Measurements from ENCODE around the gene VAT1L.

The VAT1L gene

GRCh38 chr16:77970371-77970770, 182.0 kb downstream of the VAT1L start:
- H2AFZ ChIP-seq (ENCODE audit: low read length, unreplicated experiment) = no peak overlapping the region
- no peaks in the 10 kb centered on the region for H3K79me2 ChIP-seq (ENCODE audit: control insufficient read depth, insufficient read depth, low read length, unreplicated experiment)
- no peaks in the 10 kb centered on the region for H3K27me3 ChIP-seq (ENCODE audit: insufficient read depth, low read length)

GRCh38 chr16:77971306-77972061, 183.1 kb downstream of the VAT1L start:
- no peaks in the 10 kb centered on the region for H3K4me1 ChIP-seq (ENCODE audit: control insufficient read depth, insufficient read depth, low read length, unreplicated experiment)
- H3K36me3 ChIP-seq (ENCODE audit: insufficient read depth, low read length) = no peaks in the 10 kb centered on the region
- H3K27me3 ChIP-seq (ENCODE audit: insufficient read depth, low read length) = no peaks in the 10 kb centered on the region
- H3K79me2 ChIP-seq (ENCODE audit: control insufficient read depth, insufficient read depth, low read length, unreplicated experiment) = no peaks in the 10 kb centered on the region
- H2AFZ ChIP-seq (ENCODE audit: low read length, unreplicated experiment) = no peak overlapping the region
- no peak overlapping the region for H3K27ac ChIP-seq (ENCODE audit: low read depth, low read length)
- H3K4me3 ChIP-seq (ENCODE audit: low read depth, low read length) = no peak overlapping the region

More at GRCh38 chr16:77970371-77970770, 182.0 kb downstream of the VAT1L start:
- no peaks in the 10 kb centered on the region for H3K36me3 ChIP-seq (ENCODE audit: insufficient read depth, low read length)
- H3K4me1 ChIP-seq (ENCODE audit: control insufficient read depth, insufficient read depth, low read length, unreplicated experiment) = no peaks in the 10 kb centered on the region
- H3K27ac ChIP-seq (ENCODE audit: low read depth, low read length) = no peak overlapping the region
- no peak overlapping the region for H3K4me3 ChIP-seq (ENCODE audit: low read depth, low read length)

DNA sequence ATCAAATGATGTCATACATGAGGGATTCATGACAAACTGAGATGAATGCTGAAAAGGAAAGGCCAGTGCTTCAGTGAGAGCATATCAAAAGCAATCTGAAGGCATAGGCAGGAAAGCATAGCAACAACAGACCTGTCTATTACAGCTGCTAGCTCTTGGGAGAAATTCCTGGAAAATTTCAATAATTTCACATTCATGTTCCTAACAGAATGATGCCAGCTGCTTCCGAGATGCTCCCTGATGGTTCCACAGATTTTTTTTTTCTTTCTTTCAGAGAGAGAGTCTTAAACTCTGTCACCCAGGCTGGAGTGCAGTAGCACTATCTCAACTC, 183.7 kb downstream of the VAT1L start:
- H3K4me1 ChIP-seq (ENCODE audit: control insufficient read depth, insufficient read depth, low read length, unreplicated experiment) = no peaks in the 10 kb centered on the region
- no peaks in the 10 kb centered on the region for H3K36me3 ChIP-seq (ENCODE audit: insufficient read depth, low read length)
- H3K27ac ChIP-seq (ENCODE audit: low read depth, low read length) = no peak overlapping the region
- H2AFZ ChIP-seq (ENCODE audit: low read length, unreplicated experiment) = no peak overlapping the region
- H3K27me3 ChIP-seq (ENCODE audit: insufficient read depth, low read length) = no peaks in the 10 kb centered on the region
- H3K4me3 ChIP-seq (ENCODE audit: low read depth, low read length) = no peak overlapping the region
- no peaks in the 10 kb centered on the region for H3K79me2 ChIP-seq (ENCODE audit: control insufficient read depth, insufficient read depth, low read length, unreplicated experiment)

- Histone ChIP-seq H3K79me2 (ENCODE audit: control insufficient read depth, insufficient read depth, low read length, unreplicated experiment) (no peaks in the 10 kb centered on the region), H3K4me3 (ENCODE audit: low read depth, low read length) (no peak overlapping the region), H3K27ac (ENCODE audit: low read depth, low read length) (no peak overlapping the region), H3K4me1 (ENCODE audit: control insufficient read depth, insufficient read depth, low read length, unreplicated experiment) (no peaks in the 10 kb centered on the region), H3K36me3 (ENCODE audit: insufficient read depth, low read length) (no peaks in the 10 kb centered on the region), H3K27me3 (ENCODE audit: insufficient read depth, low read length) (no peaks in the 10 kb centered on the region), H2AFZ (ENCODE audit: low read length, unreplicated experiment) (no peak overlapping the region)
These were observed 186.5 kb downstream of the VAT1L start for GRCh38 chr16:77974883-77975282.

GRCh38 chr16:77975942-77976341, 187.6 kb downstream of the VAT1L start:
- Histone ChIP-seq H3K79me2 (ENCODE audit: control insufficient read depth, insufficient read depth, low read length, unreplicated experiment) (no peaks in the 10 kb centered on the region), H3K4me1 (ENCODE audit: control insufficient read depth, insufficient read depth, low read length, unreplicated experiment) (no peaks in the 10 kb centered on the region), H3K27me3 (ENCODE audit: insufficient read depth, low read length) (no peaks in the 10 kb centered on the region), H3K36me3 (ENCODE audit: insufficient read depth, low read length) (no peaks in the 10 kb centered on the region), H3K4me3 (ENCODE audit: low read depth, low read length) (no peak overlapping the region), H3K27ac (ENCODE audit: low read depth, low read length) (no peak overlapping the region), H2AFZ (ENCODE audit: low read length, unreplicated experiment) (no peak overlapping the region)

GRCh38 chr16:77977339-77977738, 189.0 kb downstream of the VAT1L start:
- no peak overlapping the region for H2AFZ ChIP-seq (ENCODE audit: low read length, unreplicated experiment)
- no peaks in the 10 kb centered on the region for H3K27me3 ChIP-seq (ENCODE audit: insufficient read depth, low read length)
- H3K27ac ChIP-seq (ENCODE audit: low read depth, low read length) = no peak overlapping the region
- H3K79me2 ChIP-seq (ENCODE audit: control insufficient read depth, insufficient read depth, low read length, unreplicated experiment) = no peaks in the 10 kb centered on the region
- H3K4me3 ChIP-seq (ENCODE audit: low read depth, low read length) = no peak overlapping the region
- H3K36me3 ChIP-seq (ENCODE audit: insufficient read depth, low read length) = no peaks in the 10 kb centered on the region
- no peaks in the 10 kb centered on the region for H3K4me1 ChIP-seq (ENCODE audit: control insufficient read depth, insufficient read depth, low read length, unreplicated experiment)

- Histone ChIP-seq H3K4me1 (ENCODE audit: control insufficient read depth, insufficient read depth, low read length, unreplicated experiment) (no peaks in the 10 kb centered on the region), H3K79me2 (ENCODE audit: control insufficient read depth, insufficient read depth, low read length, unreplicated experiment) (no peaks in the 10 kb centered on the region), H3K27ac (ENCODE audit: low read depth, low read length) (no peak overlapping the region), H3K36me3 (ENCODE audit: insufficient read depth, low read length) (no peaks in the 10 kb centered on the region), H2AFZ (ENCODE audit: low read length, unreplicated experiment) (no peak overlapping the region), H3K4me3 (ENCODE audit: low read depth, low read length) (no peak overlapping the region), H3K27me3 (ENCODE audit: insufficient read depth, low read length) (no peaks in the 10 kb centered on the region)
These were observed 196.7 kb downstream of the VAT1L start for GRCh38 chr16:77985111-77985510.

- Histone ChIP-seq H3K4me3 (ENCODE audit: low read depth, low read length) (no peak overlapping the region), H3K27me3 (ENCODE audit: insufficient read depth, low read length) (no peaks in the 10 kb centered on the region), H3K4me1 (ENCODE audit: control insufficient read depth, insufficient read depth, low read length, unreplicated experiment) (no peaks in the 10 kb centered on the region), H3K36me3 (ENCODE audit: insufficient read depth, low read length) (no peaks in the 10 kb centered on the region), H3K79me2 (ENCODE audit: control insufficient read depth, insufficient read depth, low read length, unreplicated experiment) (no peaks in the 10 kb centered on the region), H2AFZ (ENCODE audit: low read length, unreplicated experiment) (no peak overlapping the region), H3K27ac (ENCODE audit: low read depth, low read length) (no peak overlapping the region)
These were observed 197.8 kb downstream of the VAT1L start for GRCh38 chr16:77986011-77986740.

GRCh38 chr16:77987810-77988209, 199.4 kb downstream of the VAT1L start:
- no peak overlapping the region for H3K4me3 ChIP-seq (ENCODE audit: low read depth, low read length)
- no peak overlapping the region for H3K27ac ChIP-seq (ENCODE audit: low read depth, low read length)
- H2AFZ ChIP-seq (ENCODE audit: low read length, unreplicated experiment) = no peak overlapping the region

DNA sequence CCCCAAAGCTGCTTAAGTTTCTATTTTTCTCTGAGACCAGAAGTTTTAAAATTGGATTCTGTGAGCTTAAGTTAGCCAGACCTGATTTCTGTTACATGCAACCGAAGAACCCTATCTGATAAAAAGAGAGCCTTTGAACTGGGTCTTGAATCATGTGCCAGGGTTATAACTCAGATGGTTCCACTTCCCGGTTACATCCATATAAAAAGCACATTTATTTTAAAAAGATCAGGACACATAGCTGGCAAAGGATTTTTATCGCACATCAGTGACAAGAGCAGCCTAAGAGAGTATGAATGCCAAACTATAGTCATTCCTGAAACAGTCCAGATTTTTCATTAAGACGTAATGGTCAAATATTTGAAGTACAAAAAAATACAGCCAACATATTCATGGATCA, 201.5 kb downstream of the VAT1L start:
- no peaks in the 10 kb centered on the region for H3K4me1 ChIP-seq (ENCODE audit: control insufficient read depth, insufficient read depth, low read length, unreplicated experiment)
- no peak overlapping the region for H3K27ac ChIP-seq (ENCODE audit: low read depth, low read length)
- H3K4me3 ChIP-seq (ENCODE audit: low read depth, low read length) = no peak overlapping the region
- H3K36me3 ChIP-seq (ENCODE audit: insufficient read depth, low read length) = no peaks in the 10 kb centered on the region
- H3K79me2 ChIP-seq (ENCODE audit: control insufficient read depth, insufficient read depth, low read length, unreplicated experiment) = no peaks in the 10 kb centered on the region
- H3K27me3 ChIP-seq (ENCODE audit: insufficient read depth, low read length) = no peaks in the 10 kb centered on the region
- no peak overlapping the region for H2AFZ ChIP-seq (ENCODE audit: low read length, unreplicated experiment)

More at GRCh38 chr16:77987810-77988209, 199.4 kb downstream of the VAT1L start:
- Histone ChIP-seq H3K27me3 (ENCODE audit: insufficient read depth, low read length) (no peaks in the 10 kb centered on the region), H3K36me3 (ENCODE audit: insufficient read depth, low read length) (no peaks in the 10 kb centered on the region), H3K79me2 (ENCODE audit: control insufficient read depth, insufficient read depth, low read length, unreplicated experiment) (no peaks in the 10 kb centered on the region), H3K4me1 (ENCODE audit: control insufficient read depth, insufficient read depth, low read length, unreplicated experiment) (no peaks in the 10 kb centered on the region)

DNA sequence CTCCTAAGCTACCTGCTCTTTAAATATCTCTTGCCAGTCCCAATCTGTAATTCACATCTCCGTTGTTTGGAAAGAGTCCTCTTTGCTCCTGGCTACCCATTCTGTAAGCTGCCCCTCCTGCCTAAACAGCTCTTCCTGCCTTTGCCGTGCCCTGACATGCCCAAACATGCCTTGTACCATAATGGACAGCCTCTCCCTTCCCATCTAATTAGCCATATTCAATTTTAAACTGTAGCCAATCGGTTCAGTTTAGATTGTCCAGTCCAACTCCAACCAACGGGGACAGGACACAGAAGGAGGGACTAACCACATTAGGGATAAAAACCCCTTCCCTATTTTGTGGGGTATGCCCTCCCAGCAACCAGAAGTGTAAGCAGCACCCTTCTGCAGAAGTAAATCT, 203.3 kb downstream of the VAT1L start:
- no peak overlapping the region for H3K27ac ChIP-seq (ENCODE audit: low read depth, low read length)
- no peaks in the 10 kb centered on the region for H3K27me3 ChIP-seq (ENCODE audit: insufficient read depth, low read length)
- H3K4me3 ChIP-seq (ENCODE audit: low read depth, low read length) = no peak overlapping the region
- no peaks in the 10 kb centered on the region for H3K4me1 ChIP-seq (ENCODE audit: control insufficient read depth, insufficient read depth, low read length, unreplicated experiment)
- H3K36me3 ChIP-seq (ENCODE audit: insufficient read depth, low read length) = no peaks in the 10 kb centered on the region
- H2AFZ ChIP-seq (ENCODE audit: low read length, unreplicated experiment) = no peak overlapping the region
- H3K79me2 ChIP-seq (ENCODE audit: control insufficient read depth, insufficient read depth, low read length, unreplicated experiment) = no peaks in the 10 kb centered on the region
